Stimulated activated naive B cell treated with anti-CD40 and anti-IgM and Interleukin-4, amounts not matched to agents 10 μg/mL and 1 μg/mL and 100 μg/mL, for 72 hours (primary cell): ENCODE measurements around the gene PCBD2.
A peak's percentile ranks its signal among the peaks of the same experiment; 100 is the strongest.
"Not testable (repeated sequence)": the region's sequence is repeated elsewhere in the genome, so short reads cannot be mapped to it uniquely, and the experiment has no call there.

Source experiments
- ATAC-seq, 2 donors: fragments of 150-1000 bp; cut with Tn5 transposase; replicated peaks; 2 replicates each; pipeline ENCODE4 v1.10.0; 2021; ENCODE audit warnings: moderate library complexity in 1 of 2
- DNase-seq: peaks from one replicate; pipeline ENCODE4 v3.0.0; 2021
- H3K27ac Mint-ChIP-seq: one replicate; pipeline ENCODE4 v1.8.0; 2022; ENCODE audit warnings: mild to moderate bottlenecking, mixed read lengths
- H3K27me3 Mint-ChIP-seq, 2 donors: one replicate each; pipeline ENCODE4 v1.8.0; 2022; ENCODE audit warnings: mixed read lengths in 2 of 2
- H3K36me3 Mint-ChIP-seq, 2 donors: one replicate each; pipeline ENCODE4 v1.8.0; 2022; ENCODE audit warnings: mixed read lengths in 2 of 2, mild to moderate bottlenecking in 1 of 2
- H3K4me1 Mint-ChIP-seq, 2 donors: one replicate each; pipeline ENCODE4 v1.8.0; 2022; ENCODE audit warnings: mixed read lengths in 2 of 2, mild to moderate bottlenecking in 1 of 2
- H3K4me3 Mint-ChIP-seq, 2 donors: one replicate each; pipeline ENCODE4 v1.8.0; 2022; ENCODE audit warnings: mild to moderate bottlenecking in 2 of 2, mixed read lengths in 2 of 2, moderate library complexity in 1 of 2
- H3K9me3 Mint-ChIP-seq, 2 donors: one replicate each; pipeline ENCODE4 v1.8.0; 2022; ENCODE audit warnings: mixed read lengths in 2 of 2, mild to moderate bottlenecking in 1 of 2

The PCBD2 gene

GRCh38 chr5:134904610-134905245 lies at the start of gene PCBD2:
PCBD2 (plus strand) TSS chr5:134905131; CDS start chr5:134905140, 9 bp downstream.
- Mint-ChIP-seq H3K27me3 (no peaks in the 10 kb centered on the region), H3K4me3 (peak within 1 kb of the TSS; percentile 95 to 97)
- peak; percentile 96 for DNase-seq

GRCh38 chr5:134856465-134856864 lies 48.5 kb upstream of the PCBD2 start:
- not testable (repeated sequence) for H3K4me3 Mint-ChIP-seq, H3K27me3 Mint-ChIP-seq, H3K4me1 Mint-ChIP-seq, H3K9me3 Mint-ChIP-seq, DNase-seq, ATAC-seq, H3K27ac Mint-ChIP-seq
- peaks cover 21 to 24% of the 10 kb centered on the region in 2 donors for H3K36me3 Mint-ChIP-seq

More at GRCh38 chr5:134904610-134905245, at the start of gene PCBD2:
- peak within 1 kb of the TSS; percentile 98 for H3K27ac Mint-ChIP-seq
- H3K9me3 Mint-ChIP-seq: no peaks in the 10 kb centered on the region
- peaks cover 11 to 25% of the 10 kb centered on the region in 2 donors for H3K4me1 Mint-ChIP-seq
- peaks cover 0 to 12% of the 10 kb centered on the region in 2 donors for H3K36me3 Mint-ChIP-seq
- ATAC-seq: peak; percentile 85 to 86

- ATAC-seq (no peak), DNase-seq (no peak)
- H3K36me3 Mint-ChIP-seq: peaks cover 21 to 22% of the 10 kb centered on the region in 2 donors
- no peak overlapping the region for H3K4me3 Mint-ChIP-seq
- H3K27me3 Mint-ChIP-seq: no peaks in the 10 kb centered on the region
- no peaks in the 10 kb centered on the region for H3K9me3 Mint-ChIP-seq
- H3K27ac Mint-ChIP-seq: no peak overlapping the region
- H3K4me1 Mint-ChIP-seq: no peaks in the 10 kb centered on the region
Observed at GRCh38 chr5:134857401-134857800, 47.5 kb upstream of the PCBD2 start.

GRCh38 chr5:134864707-134865106 lies 40.2 kb upstream of the PCBD2 start:
- DNase-seq (no peak), ATAC-seq (no peak)
- H3K4me3 Mint-ChIP-seq: no peak overlapping the region
- no peaks in the 10 kb centered on the region for H3K9me3 Mint-ChIP-seq
- H3K27ac Mint-ChIP-seq: no peak overlapping the region
- H3K27me3 Mint-ChIP-seq: no peaks in the 10 kb centered on the region
- H3K4me1 Mint-ChIP-seq: no peaks in the 10 kb centered on the region
- H3K36me3 Mint-ChIP-seq: peaks cover 8 to 10% of the 10 kb centered on the region in 2 donors

- ATAC-seq (peak in 1 of 2 donors; percentile 14), DNase-seq (no peak)
- H3K4me1 Mint-ChIP-seq: peaks cover 25 to 43% of the 10 kb centered on the region in 2 donors
- peaks cover 6 to 17% of the 10 kb centered on the region in 2 donors for H3K36me3 Mint-ChIP-seq
- H3K4me3 Mint-ChIP-seq: peak overlapping the region; percentile 99 to 100
- peak overlapping the region; percentile 43 for H3K27ac Mint-ChIP-seq
- H3K27me3 Mint-ChIP-seq: no peaks in the 10 kb centered on the region
- no peaks in the 10 kb centered on the region for H3K9me3 Mint-ChIP-seq
Observed at GRCh38 chr5:134873494-134873893, 31.4 kb upstream of the PCBD2 start.

GRCh38 chr5:134873987-134874830 lies 30.7 kb upstream of the PCBD2 start, which contains the start of gene TXNDC15:
TXNDC15 (plus strand) TSS chr5:134874371; CDS start chr5:134874428, 57 bp downstream.
- peak; percentile 88 for ATAC-seq
- Mint-ChIP-seq H3K27ac (peak within 1 kb of the TSS; percentile 99), H3K4me3 (peak within 1 kb of the TSS; percentile 99 to 100), H3K4me1 (peaks cover 26 to 46% of the 10 kb centered on the region in 2 donors), H3K36me3 (peaks cover 6 to 19% of the 10 kb centered on the region in 2 donors), H3K27me3 (no peaks in the 10 kb centered on the region), H3K9me3 (no peaks in the 10 kb centered on the region)
- peak; percentile 78 for DNase-seq

GRCh38 chr5:134874831-134875655 lies 29.9 kb upstream of the PCBD2 start:
- peaks cover 9 to 27% of the 10 kb centered on the region in 2 donors for H3K36me3 Mint-ChIP-seq
- H3K4me1 Mint-ChIP-seq: peaks cover 32 to 54% of the 10 kb centered on the region in 2 donors
- peak; percentile 55 to 62 for ATAC-seq
- H3K4me3 Mint-ChIP-seq: peak overlapping the region; percentile 99 to 100
- peak; percentile 44 for DNase-seq
- no peaks in the 10 kb centered on the region for H3K27me3 Mint-ChIP-seq
- H3K9me3 Mint-ChIP-seq: no peaks in the 10 kb centered on the region
- peak overlapping the region; percentile 99 for H3K27ac Mint-ChIP-seq

- ATAC-seq (no peak), DNase-seq (no peak)
- H3K27me3 Mint-ChIP-seq: no peaks in the 10 kb centered on the region
- H3K4me3 Mint-ChIP-seq: peak overlapping the region; percentile 7 to 11
- peak overlapping the region; percentile 56 for H3K27ac Mint-ChIP-seq
- peaks cover 37 to 57% of the 10 kb centered on the region in 2 donors for H3K4me1 Mint-ChIP-seq
- H3K36me3 Mint-ChIP-seq: peaks cover 14 to 33% of the 10 kb centered on the region in 2 donors
- H3K9me3 Mint-ChIP-seq: no peaks in the 10 kb centered on the region
Observed at GRCh38 chr5:134877159-134877558, 27.8 kb upstream of the PCBD2 start.

- Mint-ChIP-seq H3K9me3 (no peaks in the 10 kb centered on the region), H3K27ac (no peak overlapping the region), H3K4me1 (peaks cover 36 to 51% of the 10 kb centered on the region in 2 donors), H3K4me3 (no peak overlapping the region), H3K27me3 (no peaks in the 10 kb centered on the region), H3K36me3 (peaks cover 14 to 31% of the 10 kb centered on the region in 2 donors)
- no peak for ATAC-seq
- no peak for DNase-seq
Observed at GRCh38 chr5:134878403-134878802, 26.5 kb upstream of the PCBD2 start.

- DNase-seq (no peak), ATAC-seq (no peak)
- Mint-ChIP-seq H3K27me3 (no peaks in the 10 kb centered on the region), H3K4me1 (peaks cover 34 to 47% of the 10 kb centered on the region in 2 donors), H3K4me3 (no peak overlapping the region), H3K9me3 (no peaks in the 10 kb centered on the region), H3K36me3 (peaks cover 12 to 29% of the 10 kb centered on the region in 2 donors), H3K27ac (no peak overlapping the region)
Observed at GRCh38 chr5:134879456-134879855, 25.5 kb upstream of the PCBD2 start.

GRCh38 chr5:134880937-134881336 lies 24.0 kb upstream of the PCBD2 start:
- peaks cover 12 to 29% of the 10 kb centered on the region in 2 donors for H3K36me3 Mint-ChIP-seq
- not testable (repeated sequence) for H3K27me3 Mint-ChIP-seq, H3K9me3 Mint-ChIP-seq, H3K4me3 Mint-ChIP-seq, H3K27ac Mint-ChIP-seq, ATAC-seq, DNase-seq
- peaks cover 33 to 48% of the 10 kb centered on the region in 2 donors for H3K4me1 Mint-ChIP-seq

- H3K27me3 Mint-ChIP-seq, H3K9me3 Mint-ChIP-seq, ATAC-seq, DNase-seq, H3K27ac Mint-ChIP-seq, H3K4me3 Mint-ChIP-seq: not testable (repeated sequence)
- Mint-ChIP-seq H3K36me3 (peaks cover 12 to 23% of the 10 kb centered on the region in 2 donors), H3K4me1 (peaks cover 27 to 40% of the 10 kb centered on the region in 2 donors)
Observed at GRCh38 chr5:134881711-134882110, 23.2 kb upstream of the PCBD2 start.

GRCh38 chr5:134887593-134888159 lies 17.3 kb upstream of the PCBD2 start:
- Mint-ChIP-seq H3K9me3 (no peaks in the 10 kb centered on the region), H3K27ac (no peak overlapping the region), H3K4me3 (no peak overlapping the region), H3K4me1 (peaks cover 9 to 21% of the 10 kb centered on the region in 2 donors), H3K27me3 (no peaks in the 10 kb centered on the region), H3K36me3 (peaks cover 30 to 32% of the 10 kb centered on the region in 2 donors)
- DNase-seq: no peak
- no peak for ATAC-seq
